A549 (cell line): ENCODE results near the gene IL17REL. TPM values are rescaled to one million over a fixed set of nuclear protein-coding genes. Genes with fewer than 3 reads are reported as not detected.
A peak's percentile ranks its signal among the peaks of the same experiment; 100 is the strongest.

Experiments used
- ATAC-seq, 2 experiments: fragments of 200-7000 bp in 1 of 2; fragments of >200 bp in 1 of 2; cut with Nextera tagmentation in 1 of 2; cut with Tn5 transposase in 1 of 2; 3 replicates each; pipeline versions ENCODE4 v1.8.0 to v1.9.1; 2018 to 2020; ENCODE audit warnings: mild to moderate bottlenecking in 1 of 2, moderate library complexity in 1 of 2
- CTCF ChIA-PET: fragments of 300-600 bp; sonication (Branson Sonifier 250); formaldehyde crosslinking; extraction: SDS; loops from one replicate; lab custom pipeline; 2021; ENCODE audit warnings: antibody characterized with exemption, inconsistent platforms; lab: Yijun Ruan, JAX
- POLR2A ChIA-PET: fragments of 350-600 bp; formaldehyde crosslinking; extraction: SDS; loops from one replicate; lab custom pipeline; 2021; ENCODE audit warnings: antibody characterized with exemption, inconsistent platforms; lab: Yijun Ruan, JAX
- DNase-seq, 2 experiments: peaks; one replicate each; pipeline versions ENCODE4 v3.0.0 to v3.0.0-alpha.2; 2011 to 2016; ENCODE audit warnings: low read depth in 1 of 2, low spot score in 1 of 2
- FAIRE-seq: peaks from 2 replicates; lab custom pipeline; 2011; peaks lifted over from hg19 to GRCh38; lab: Jason Lieb, UNC
- H3K27ac ChIP-seq, 2 experiments: fragments of >200 bp; sonication (Bioruptor Twin); formaldehyde crosslinking; 3 replicates each; pipeline ENCODE4 v1.5.1; 2016 to 2017
- H3K4me1 ChIP-seq: fragments of >200 bp; sonication (Bioruptor Twin); formaldehyde crosslinking; 3 replicates; pipeline ENCODE4 v1.6.1; 2016
- H3K4me2 ChIP-seq: fragments of >200 bp; sonication (Bioruptor Twin); formaldehyde crosslinking; 3 replicates; pipeline ENCODE4 v1.6.1; 2016
- H3K4me3 ChIP-seq: fragments of >200 bp; sonication (Bioruptor Twin); formaldehyde crosslinking; 3 replicates; pipeline ENCODE4 v1.5.1; 2016
- H3K9me3 ChIP-seq: fragments of >200 bp; sonication (Bioruptor Twin); formaldehyde crosslinking; 3 replicates; pipeline ENCODE4 v1.6.1; 2016
- CBX8 ChIP-seq: fragments of 200-600 bp; sonication (generic); IDR thresholded peaks from 2 replicates; pipeline ENCODE4 v1.6.1; 2016
- CHD2 ChIP-seq: fragments of 150-350 bp; IDR thresholded peaks from 2 replicates; pipeline ENCODE4 v1.6.1; 2014; ENCODE audit warnings: low read length; ENCODE audit not compliant: partially characterized antibody
- CHD4 ChIP-seq: fragments of 200-600 bp; sonication (generic); IDR thresholded peaks from 2 replicates; pipeline ENCODE4 v1.6.1; 2016; ENCODE audit warnings: antibody characterized with exemption, mild to moderate bottlenecking, borderline replicate concordance
- CTCF ChIP-seq: fragments of >200 bp; sonication (Bioruptor Twin); formaldehyde crosslinking; IDR thresholded peaks from 3 replicates; pipeline ENCODE4 v1.5.1; 2016
- EHF ChIP-seq: fragments of 250-450 bp; sonication (Bioruptor Pico); IDR thresholded peaks from 2 replicates; pipeline ENCODE4 v1.5.0; 2020; ENCODE audit warnings: mild to moderate bottlenecking
- EHMT2 ChIP-seq: fragments of 200-600 bp; sonication (generic); IDR thresholded peaks from 2 replicates; pipeline ENCODE4 v1.6.1; 2016; ENCODE audit warnings: antibody characterized with exemption, low read depth, mild to moderate bottlenecking, moderate library complexity
- HOXA7 ChIP-seq: fragments of 250-450 bp; sonication (Bioruptor Pico); IDR thresholded peaks from 2 replicates; pipeline ENCODE4 v1.5.0; 2020; ENCODE audit warnings: mild to moderate bottlenecking, moderate library complexity
- HOXB5 ChIP-seq: fragments of 250-450 bp; sonication (Bioruptor Pico); IDR thresholded peaks from 2 replicates; pipeline ENCODE4 v1.5.0; 2020; ENCODE audit warnings: mild to moderate bottlenecking, moderate library complexity
- KDM1A ChIP-seq: fragments of 200-600 bp; sonication (generic); IDR thresholded peaks from 2 replicates; pipeline ENCODE4 v1.6.1; 2016; ENCODE audit warnings: low read depth, mild to moderate bottlenecking
- MAFK ChIP-seq: fragments of 450-650 bp; IDR thresholded peaks from 2 replicates; pipeline ENCODE4 v1.6.1; 2014; ENCODE audit not compliant: partially characterized antibody
- MAZ ChIP-seq: fragments of 150-350 bp; IDR thresholded peaks from 2 replicates; pipeline ENCODE4 v1.6.1; 2014; ENCODE audit warnings: antibody characterized with exemption, low read depth, low read length, borderline replicate concordance
- NR3C1 ChIP-seq: fragments of >200 bp; sonication (Bioruptor Twin); formaldehyde crosslinking; IDR thresholded peaks from 3 replicates; pipeline ENCODE4 v1.6.1; 2017
- POLR2A ChIP-seq: IDR thresholded peaks from 2 replicates; pipeline ENCODE4 v1.6.1; 2012; ENCODE audit warnings: mild to moderate bottlenecking, low read length
- RFX5 ChIP-seq: fragments of 450-650 bp; IDR thresholded peaks from 2 replicates; pipeline ENCODE4 v1.7.1; 2014; ENCODE audit warnings: antibody characterized with exemption, mild to moderate bottlenecking, moderate library complexity
- RNF2 ChIP-seq: fragments of 200-600 bp; sonication (generic); IDR thresholded peaks from 2 replicates; pipeline ENCODE4 v1.6.1; 2016; ENCODE audit warnings: low read depth, mild to moderate bottlenecking, antibody characterized with exemption, moderate library complexity, borderline replicate concordance
- SMC3 ChIP-seq: fragments of >200 bp; sonication (Bioruptor Twin); formaldehyde crosslinking; IDR thresholded peaks from 3 replicates; pipeline ENCODE4 v1.6.1; 2018; ENCODE audit warnings: inconsistent platforms
- SREBF2 ChIP-seq: fragments of 450-650 bp; IDR thresholded peaks from 2 replicates; pipeline ENCODE4 v1.6.1; 2014; ENCODE audit warnings: mild to moderate bottlenecking, moderate library complexity
- TFCP2L1 ChIP-seq: fragments of 250-450 bp; sonication (Bioruptor Pico); IDR thresholded peaks from 2 replicates; pipeline ENCODE4 v1.5.0; 2021; ENCODE audit warnings: mild to moderate bottlenecking
- ZC3H11A ChIP-seq: fragments of 450-650 bp; IDR thresholded peaks from 2 replicates; pipeline ENCODE4 v1.6.1; 2014; ENCODE audit warnings: antibody characterized with exemption, mild to moderate bottlenecking
- ZFP36 ChIP-seq: fragments of 450-650 bp; IDR thresholded peaks from 2 replicates; pipeline ENCODE4 v1.6.1; 2014; ENCODE audit warnings: borderline replicate concordance; ENCODE audit not compliant: partially characterized antibody
- ZNF302 ChIP-seq: fragments of 250-450 bp; sonication (Bioruptor Pico); IDR thresholded peaks from 2 replicates; pipeline ENCODE4 v1.9.0; 2021; ENCODE audit warnings: inconsistent platforms, mild to moderate bottlenecking, moderate library complexity
- WGBS: methylation state at CpG from one replicate; pipeline ENCODE4 v1.1.6; 2017; ENCODE audit errors: missing lambda C conversion rate; 5-methylcytosine and 5-hydroxymethylcytosine counted together
- polyA plus RNA-seq, 4 experiments: library from polyadenylated mRNA; depleted of rRNA in 3 of 4; stranded (reverse); fragments of >200 nt; fragmentation: RNase III in 1 of 4; extraction: RNeasy Plus Mini Kit Qiagen cat#74134 plus additional on column Dnase treatment in 1 of 4; gene quantifications; 2 replicates in 3 of 4; 3 replicates in 1 of 4; pipeline ENCODE4 v1.2.3, GENCODE V29; 2011 to 2017
- TF ChIP-seq, protein P1 (sequence below): fragments of >200 bp; sonication (Bioruptor Twin); formaldehyde crosslinking; IDR thresholded peaks from 2 replicates; pipeline ENCODE4 v1.6.1; 2016
- TF ChIP-seq, protein P2 (sequence below): fragments of 250-450 bp; sonication (Bioruptor Pico); IDR thresholded peaks from 2 replicates; pipeline ENCODE4 v1.5.0; 2020; ENCODE audit warnings: low read depth, mild to moderate bottlenecking, moderate library complexity
- TF ChIP-seq, protein P3 (sequence below): IDR thresholded peaks from 2 replicates; pipeline ENCODE4 v1.6.1; 2012
- TF ChIP-seq, protein P4 (sequence below): fragments of 450-650 bp; IDR thresholded peaks from 2 replicates; pipeline ENCODE4 v1.6.1; 2014; ENCODE audit warnings: antibody characterized with exemption
- TF ChIP-seq, protein P5 (sequence below): IDR thresholded peaks from 2 replicates; pipeline ENCODE4 v1.6.1; 2012; ENCODE audit warnings: low read depth, borderline replicate concordance
- TF ChIP-seq, protein P6 (sequence below): fragments of 150-350 bp; IDR thresholded peaks from 2 replicates; pipeline ENCODE4 v1.6.1; 2014; ENCODE audit warnings: low read depth, mild to moderate bottlenecking, low read length

IL17REL gene
- polyA plus RNA-seq, 2 of the 4 experiments (the other 2 are of a cell fraction): 0.06 TPM; not detected in 1

DNA sequence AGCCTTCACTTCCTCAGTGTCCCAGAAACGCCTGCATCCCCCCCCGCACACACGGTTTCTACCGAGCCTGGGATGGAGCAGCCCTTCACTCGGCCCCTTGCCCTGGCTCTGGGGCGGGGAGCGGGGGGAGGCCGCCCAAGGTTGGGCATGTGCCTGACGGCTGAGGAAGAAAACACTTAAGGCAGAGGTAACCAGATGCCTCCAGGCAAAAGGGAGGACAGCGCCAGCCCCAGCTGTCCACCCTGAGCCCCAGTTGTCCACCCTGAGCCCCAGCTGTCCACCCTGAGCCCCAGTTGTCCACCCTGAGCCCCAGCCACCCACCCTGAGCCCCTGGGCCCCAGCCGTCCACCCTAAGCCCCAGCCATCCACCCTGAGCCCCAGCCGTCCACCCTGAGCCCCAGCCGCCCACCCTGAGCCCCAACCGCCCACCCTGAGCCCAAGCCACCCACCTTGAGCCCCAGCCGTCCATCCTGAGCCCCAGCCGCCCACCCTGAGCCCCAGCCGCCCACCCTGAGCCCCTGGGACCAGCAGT, 49.3 kb upstream of the IL17REL start (continued):
- no peak for TF ChIP-seq RNF2

DNA sequence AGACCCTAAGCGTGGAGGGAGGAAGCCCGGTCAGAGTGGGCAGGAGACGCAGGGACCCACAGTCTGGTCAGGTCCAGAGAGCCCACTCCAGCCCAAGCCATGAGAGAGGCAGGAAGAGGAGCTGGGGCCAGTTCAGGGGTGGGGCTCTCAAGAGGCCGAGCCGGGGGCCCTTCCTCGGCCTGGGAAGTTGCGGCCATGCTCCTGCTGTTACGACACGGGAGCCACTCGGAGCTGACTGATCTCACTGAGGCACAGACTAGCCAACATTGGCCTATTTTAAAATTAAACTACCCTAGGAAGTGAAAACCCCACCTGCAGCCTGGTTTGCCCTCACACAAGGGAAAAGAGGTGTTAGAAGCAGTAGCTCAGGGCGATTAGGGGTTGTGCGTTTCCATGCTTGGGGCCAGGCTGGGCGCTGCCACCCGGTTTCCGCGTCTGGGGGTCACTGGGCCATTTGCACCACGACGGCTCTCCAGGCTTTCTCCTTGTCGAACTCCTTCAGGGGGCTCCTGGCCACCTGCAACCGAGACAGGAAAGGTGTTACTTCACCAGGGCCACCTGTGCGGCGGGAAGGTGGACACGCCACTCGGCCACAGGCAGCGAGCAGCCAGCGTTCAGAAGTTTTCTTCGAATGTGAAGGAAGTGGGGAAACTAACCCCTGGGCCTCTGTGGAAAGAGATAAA, 48.7 kb upstream of the IL17REL start:
- Histone ChIP-seq H3K4me3 (no peak overlapping the region), H3K9me3 (no peaks in the 10 kb centered on the region), H3K27ac (no peak overlapping the region), H3K4me1 (peaks cover 9% of the 10 kb centered on the region; the same call in 2 of the 3 replicates), H3K4me2 (no peak overlapping the region)
- ChIA-PET POLR2A (no interaction called here), CTCF (no interaction called here)
- no peak for FAIRE-seq
- no peak for DNase-seq
- WGBS: 84% methylated on average over 16 of the region's 27 CpGs
- no peak for ATAC-seq
- TF ChIP-seq ZNF302 (CRISPR knock-in tag) (no peak), EHF (CRISPR knock-in tag) (no peak), MAZ (no peak), SMC3 (no peak), HOXA7 (no peak), ZFP36 (no peak), HOXB5 (CRISPR knock-in tag) (no peak), MAFK (no peak), KDM1A (no peak), CHD2 (no peak), SREBF2 (no peak), CBX8 (no peak), CTCF (no peak)
- TF ChIP-seq, protein P1, sequence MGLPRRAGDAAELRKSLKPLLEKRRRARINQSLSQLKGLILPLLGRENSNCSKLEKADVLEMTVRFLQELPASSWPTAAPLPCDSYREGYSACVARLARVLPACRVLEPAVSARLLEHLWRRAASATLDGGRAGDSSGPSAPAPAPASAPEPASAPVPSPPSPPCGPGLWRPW: no peak
- TF ChIP-seq, protein P2, sequence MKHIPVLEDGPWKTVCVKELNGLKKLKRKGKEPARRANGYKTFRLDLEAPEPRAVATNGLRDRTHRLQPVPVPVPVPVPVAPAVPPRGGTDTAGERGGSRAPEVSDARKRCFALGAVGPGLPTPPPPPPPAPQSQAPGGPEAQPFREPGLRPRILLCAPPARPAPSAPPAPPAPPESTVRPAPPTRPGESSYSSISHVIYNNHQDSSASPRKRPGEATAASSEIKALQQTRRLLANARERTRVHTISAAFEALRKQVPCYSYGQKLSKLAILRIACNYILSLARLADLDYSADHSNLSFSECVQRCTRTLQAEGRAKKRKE (CRISPR knock-in tag): no peak
- TF ChIP-seq, protein P3, sequence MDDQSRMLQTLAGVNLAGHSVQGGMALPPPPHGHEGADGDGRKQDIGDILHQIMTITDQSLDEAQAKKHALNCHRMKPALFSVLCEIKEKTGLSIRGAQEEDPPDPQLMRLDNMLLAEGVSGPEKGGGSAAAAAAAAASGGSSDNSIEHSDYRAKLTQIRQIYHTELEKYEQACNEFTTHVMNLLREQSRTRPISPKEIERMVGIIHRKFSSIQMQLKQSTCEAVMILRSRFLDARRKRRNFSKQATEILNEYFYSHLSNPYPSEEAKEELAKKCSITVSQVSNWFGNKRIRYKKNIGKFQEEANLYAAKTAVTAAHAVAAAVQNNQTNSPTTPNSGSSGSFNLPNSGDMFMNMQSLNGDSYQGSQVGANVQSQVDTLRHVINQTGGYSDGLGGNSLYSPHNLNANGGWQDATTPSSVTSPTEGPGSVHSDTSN: no peak
- TF ChIP-seq, protein P4, sequence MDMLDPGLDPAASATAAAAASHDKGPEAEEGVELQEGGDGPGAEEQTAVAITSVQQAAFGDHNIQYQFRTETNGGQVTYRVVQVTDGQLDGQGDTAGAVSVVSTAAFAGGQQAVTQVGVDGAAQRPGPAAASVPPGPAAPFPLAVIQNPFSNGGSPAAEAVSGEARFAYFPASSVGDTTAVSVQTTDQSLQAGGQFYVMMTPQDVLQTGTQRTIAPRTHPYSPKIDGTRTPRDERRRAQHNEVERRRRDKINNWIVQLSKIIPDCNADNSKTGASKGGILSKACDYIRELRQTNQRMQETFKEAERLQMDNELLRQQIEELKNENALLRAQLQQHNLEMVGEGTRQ: no peak

DNA sequence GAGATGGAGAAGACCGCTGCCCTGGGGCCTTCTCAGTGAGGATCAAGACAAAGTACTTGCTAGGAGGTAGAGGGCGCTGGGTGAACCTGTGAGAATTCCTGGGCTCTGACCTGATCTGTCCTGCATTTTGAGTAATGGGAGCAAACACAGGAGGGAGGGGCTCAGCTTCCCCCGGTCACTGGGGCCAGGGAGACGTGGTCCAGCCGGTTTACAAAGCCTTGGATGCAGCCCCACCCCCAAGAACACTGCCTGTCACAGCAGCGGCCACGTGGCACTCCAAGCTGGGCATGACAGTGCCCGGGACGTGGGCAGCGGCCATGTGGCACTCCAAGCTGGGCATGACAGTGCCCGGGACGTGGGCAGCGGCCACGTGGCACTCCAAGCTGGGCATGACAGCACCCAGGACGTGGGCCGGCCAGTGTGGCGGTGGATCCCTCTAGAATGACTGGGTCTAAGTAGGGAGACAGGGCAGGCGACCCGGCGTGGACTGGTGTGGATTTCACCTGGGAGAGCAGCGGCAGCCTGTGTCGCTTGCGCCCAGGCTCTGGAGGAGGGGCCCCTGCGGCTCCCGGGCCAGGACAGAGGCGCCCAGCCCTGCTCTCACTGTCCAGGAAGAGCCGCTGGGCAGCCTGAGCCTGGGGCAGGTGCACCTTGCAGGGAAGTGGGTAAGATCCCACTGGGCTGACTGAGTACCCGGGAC, 48.0 kb upstream of the IL17REL start:
- DNase-seq (no peak), ATAC-seq (peak in 1 of 2 experiments; percentile 16; a peak in 1 of 6 replicates), FAIRE-seq (no peak)
- no peaks in the 10 kb centered on the region for H3K9me3 ChIP-seq
- no peak overlapping the region for H3K27ac ChIP-seq
- WGBS: 55% methylated on average over 6 of the region's 28 CpGs
- H3K4me2 ChIP-seq: no peak overlapping the region
- ChIA-PET CTCF (no interaction called here), POLR2A (no interaction called here)
- H3K4me1 ChIP-seq: peaks cover 9% of the 10 kb centered on the region; the same call in 2 of the 3 replicates
- H3K4me3 ChIP-seq: no peak overlapping the region
- no peak for TF ChIP-seq EHMT2
- TF ChIP-seq NR3C1: no peak
- TF ChIP-seq ZC3H11A: no peak
- TF ChIP-seq MAZ: no peak
- TF ChIP-seq, protein P2 (CRISPR knock-in tag): no peak
- no peak for TF ChIP-seq ZNF302 (CRISPR knock-in tag)
- no peak for TF ChIP-seq POLR2A
- TF ChIP-seq CBX8: no peak
- TF ChIP-seq, protein P5, sequence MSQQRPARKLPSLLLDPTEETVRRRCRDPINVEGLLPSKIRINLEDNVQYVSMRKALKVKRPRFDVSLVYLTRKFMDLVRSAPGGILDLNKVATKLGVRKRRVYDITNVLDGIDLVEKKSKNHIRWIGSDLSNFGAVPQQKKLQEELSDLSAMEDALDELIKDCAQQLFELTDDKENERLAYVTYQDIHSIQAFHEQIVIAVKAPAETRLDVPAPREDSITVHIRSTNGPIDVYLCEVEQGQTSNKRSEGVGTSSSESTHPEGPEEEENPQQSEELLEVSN: no peak
- TF ChIP-seq TFCP2L1 (CRISPR knock-in tag): no peak
- no peak for TF ChIP-seq RFX5
- TF ChIP-seq CHD4: no peak
- TF ChIP-seq, protein P6, sequence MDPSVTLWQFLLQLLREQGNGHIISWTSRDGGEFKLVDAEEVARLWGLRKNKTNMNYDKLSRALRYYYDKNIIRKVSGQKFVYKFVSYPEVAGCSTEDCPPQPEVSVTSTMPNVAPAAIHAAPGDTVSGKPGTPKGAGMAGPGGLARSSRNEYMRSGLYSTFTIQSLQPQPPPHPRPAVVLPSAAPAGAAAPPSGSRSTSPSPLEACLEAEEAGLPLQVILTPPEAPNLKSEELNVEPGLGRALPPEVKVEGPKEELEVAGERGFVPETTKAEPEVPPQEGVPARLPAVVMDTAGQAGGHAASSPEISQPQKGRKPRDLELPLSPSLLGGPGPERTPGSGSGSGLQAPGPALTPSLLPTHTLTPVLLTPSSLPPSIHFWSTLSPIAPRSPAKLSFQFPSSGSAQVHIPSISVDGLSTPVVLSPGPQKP: no peak
